NCI-H526 (cell line): ENCODE results near the gene SIGLEC15.
A peak's percentile ranks its signal among the peaks of the same experiment; 100 is the strongest.
"Not testable (repeated sequence)": the region's sequence is repeated elsewhere in the genome, so short reads cannot be mapped to it uniquely, and the experiment has no call there.

Experiments
- DNase-seq, 2 experiments: peaks; one replicate each; lab custom pipeline; 2025; lab: John Stamatoyannopoulos, UW

Gene SIGLEC15

DNA sequence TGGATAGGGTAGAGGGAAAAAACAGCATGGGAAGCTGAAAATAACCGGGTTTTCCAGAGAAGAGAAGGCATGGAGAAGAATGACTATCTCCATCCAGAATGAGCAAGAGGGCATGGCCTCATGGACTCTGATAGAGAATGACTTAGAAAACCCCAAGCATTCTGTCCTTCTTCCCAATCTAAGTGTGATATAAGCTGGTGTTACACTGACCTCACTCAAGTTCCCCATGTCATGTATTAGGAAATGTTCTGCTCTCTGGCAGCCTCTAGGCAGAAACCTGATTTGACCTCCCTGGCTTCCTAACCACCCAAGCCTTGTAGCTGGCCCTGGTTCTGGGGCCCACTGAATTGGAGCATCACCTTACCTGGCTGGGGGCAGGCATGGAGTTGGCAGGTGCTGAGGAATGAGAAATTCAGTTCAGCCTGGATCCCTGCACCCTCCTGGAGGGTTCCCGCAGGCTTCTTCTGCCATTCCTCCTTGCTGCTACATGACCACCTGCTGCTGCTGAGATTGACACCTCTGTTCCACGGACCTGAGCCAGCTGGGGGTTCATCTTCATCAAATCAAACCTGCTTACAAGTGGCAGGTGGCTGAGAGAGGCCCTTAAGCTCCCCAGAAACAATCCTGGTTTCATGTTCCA is 5.2 kb upstream of the SIGLEC15 start:
- no peak for DNase-seq

DNA sequence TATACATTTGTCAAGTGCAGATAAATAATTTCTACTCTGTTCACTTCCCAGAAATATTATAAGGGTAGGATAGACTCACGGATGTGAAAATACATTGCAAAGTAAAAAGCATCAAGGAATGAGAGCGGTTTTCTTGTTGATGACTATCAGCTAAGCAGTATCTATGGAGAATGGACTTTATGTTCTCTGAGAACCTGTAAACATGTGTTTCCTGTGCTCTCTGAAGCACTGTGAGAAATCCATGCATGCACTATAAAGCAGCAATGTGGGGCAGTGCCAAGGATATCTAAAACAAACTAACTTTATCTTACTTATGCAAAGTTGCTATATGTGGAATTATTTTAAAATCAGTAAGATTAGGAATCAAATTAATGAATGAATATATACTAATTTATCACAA is 4.4 kb upstream of the SIGLEC15 start:
- no peak for DNase-seq

DNA sequence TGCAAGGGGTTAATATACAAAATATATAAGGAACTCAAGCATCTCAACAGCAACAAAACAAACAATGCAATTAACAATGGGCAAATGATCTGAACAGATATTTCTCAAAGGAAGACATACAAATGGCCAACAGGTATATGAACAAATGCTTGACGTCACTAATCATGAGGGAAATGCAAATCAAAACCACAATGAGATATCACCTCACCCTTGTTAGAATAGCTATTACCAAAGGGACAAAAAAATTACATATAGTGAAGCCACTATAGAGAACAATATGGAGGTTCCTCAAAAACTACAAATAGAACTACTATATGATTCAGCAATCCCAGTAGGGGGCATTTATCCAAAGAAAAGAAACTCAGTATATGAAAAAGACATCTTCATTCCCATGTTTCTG is 3.8 kb upstream of the SIGLEC15 start:
- no peak for DNase-seq

DNA sequence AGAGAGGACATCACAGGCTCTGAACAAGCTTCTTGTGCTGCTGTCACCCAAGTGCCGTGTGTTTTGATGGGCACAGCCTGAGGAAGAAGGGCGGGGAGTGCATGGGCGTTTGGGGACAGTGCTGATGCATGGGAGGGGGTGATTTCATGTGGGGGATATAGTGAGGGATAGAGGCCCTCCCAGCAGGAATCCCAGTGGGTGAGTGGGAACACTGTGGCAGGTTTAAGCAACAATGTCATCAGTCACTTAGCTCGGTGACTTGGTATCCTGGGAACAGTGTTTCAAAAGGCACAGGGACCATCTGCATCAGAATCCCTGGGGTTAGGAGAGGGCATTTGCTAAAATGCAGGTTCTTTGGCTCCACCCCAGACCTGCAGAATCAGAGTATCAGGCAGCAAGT is 609 bp downstream of the SIGLEC15 start:
- no peak for DNase-seq

DNA sequence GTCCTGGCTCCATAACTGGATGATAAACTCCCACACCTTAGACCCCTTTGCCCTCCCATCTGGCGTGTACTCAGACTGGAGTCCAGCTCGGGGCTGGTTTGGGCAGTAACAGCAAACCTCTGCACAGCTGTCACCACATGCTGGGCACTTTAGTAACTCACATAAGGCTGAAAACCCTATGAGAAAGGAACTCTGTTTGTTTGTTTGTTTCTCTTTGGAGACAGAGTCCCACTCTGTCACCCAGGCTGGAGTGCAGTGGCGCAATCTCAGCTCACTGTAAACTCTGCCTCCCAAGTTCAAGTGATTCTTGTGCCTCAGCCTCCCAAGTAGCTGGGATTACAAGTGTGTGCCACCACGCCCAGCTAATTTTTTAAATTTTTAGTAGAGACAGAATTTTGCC is 1.2 kb downstream of the SIGLEC15 start:
- DNase-seq: not testable (repeated sequence)

DNA sequence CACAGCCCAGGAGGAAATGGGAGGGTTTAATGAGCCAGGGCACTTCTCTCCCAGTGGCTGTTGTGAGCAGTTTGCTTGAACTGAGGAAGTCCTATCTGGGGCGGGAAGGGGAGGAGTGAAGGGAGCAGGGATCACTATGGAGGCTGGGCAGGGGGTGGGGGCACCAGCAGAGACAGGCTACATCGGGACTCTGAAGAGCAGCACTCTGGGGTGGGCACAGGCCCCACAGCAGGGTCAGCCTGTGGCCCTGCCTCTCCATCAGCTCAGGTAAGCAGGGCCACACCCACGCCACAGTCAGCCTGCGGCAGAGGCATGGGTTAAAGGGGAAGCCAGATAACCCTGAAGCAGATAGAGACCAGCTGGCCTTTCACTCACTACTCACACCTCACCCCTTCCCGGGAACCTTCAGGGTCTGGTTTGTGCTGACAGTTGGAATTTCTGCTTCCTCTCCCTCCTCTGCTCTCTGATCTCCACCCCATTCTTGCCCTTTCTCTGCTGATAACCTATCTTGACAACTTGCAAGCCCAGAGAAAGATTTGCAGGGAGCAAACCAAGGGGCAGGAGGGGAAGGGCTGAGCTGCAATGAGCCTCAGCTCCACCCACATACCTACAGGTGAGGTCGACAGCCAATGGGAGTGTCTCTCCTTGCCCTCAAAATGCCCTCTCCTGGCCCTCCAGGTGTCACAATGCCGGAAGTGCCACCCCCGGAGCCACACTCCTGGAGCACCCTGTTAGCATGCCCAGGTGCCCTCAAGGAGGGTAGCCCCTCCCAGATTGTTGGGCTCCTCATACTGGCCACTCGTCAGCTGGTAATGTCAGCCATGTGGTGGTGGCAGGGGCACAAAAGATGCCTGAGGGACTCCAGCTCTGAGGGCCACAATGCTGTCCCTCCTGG is 3.7 kb downstream of the SIGLEC15 start:
- DNase-seq: no peak

DNA sequence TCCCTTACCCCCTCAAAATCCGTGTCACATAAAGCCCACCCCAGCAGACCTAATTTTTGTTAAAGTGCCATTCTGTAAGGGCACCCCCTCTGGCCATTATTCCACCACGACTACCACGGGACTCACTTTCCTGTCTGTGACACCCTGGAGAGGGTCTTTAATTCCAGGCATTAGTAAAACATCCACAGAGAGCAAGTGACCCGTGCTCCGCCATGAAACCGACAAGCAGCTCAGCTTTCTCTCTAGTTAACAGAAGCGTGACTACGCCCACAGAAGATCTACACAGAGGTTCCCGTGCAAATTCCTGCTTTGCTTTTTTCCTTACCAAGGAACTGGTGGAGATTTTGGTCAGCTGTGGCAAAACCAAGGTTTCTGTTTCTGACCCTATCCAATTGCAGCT is 4.4 kb downstream of the SIGLEC15 start:
- no peak for DNase-seq

DNA sequence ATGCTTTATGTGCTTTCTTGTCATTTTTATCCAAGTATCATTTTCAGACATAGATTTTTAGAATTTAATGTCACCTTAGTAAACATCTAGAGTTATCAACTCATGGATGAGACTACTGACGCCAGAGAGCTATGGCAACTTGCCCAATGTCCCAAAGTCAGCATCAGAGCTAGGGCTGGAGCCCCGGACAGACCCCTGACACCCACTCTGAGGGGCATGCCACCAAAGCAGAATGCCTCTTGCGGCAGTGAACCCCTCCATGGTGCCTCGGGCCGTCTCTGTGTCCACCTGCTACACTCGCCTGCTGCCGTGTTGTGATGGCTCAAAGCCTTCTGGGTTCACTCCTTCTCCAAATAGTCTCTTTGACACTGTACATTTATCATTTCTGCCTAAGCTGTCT is 5.4 kb downstream of the SIGLEC15 start:
- DNase-seq: no peak

DNA sequence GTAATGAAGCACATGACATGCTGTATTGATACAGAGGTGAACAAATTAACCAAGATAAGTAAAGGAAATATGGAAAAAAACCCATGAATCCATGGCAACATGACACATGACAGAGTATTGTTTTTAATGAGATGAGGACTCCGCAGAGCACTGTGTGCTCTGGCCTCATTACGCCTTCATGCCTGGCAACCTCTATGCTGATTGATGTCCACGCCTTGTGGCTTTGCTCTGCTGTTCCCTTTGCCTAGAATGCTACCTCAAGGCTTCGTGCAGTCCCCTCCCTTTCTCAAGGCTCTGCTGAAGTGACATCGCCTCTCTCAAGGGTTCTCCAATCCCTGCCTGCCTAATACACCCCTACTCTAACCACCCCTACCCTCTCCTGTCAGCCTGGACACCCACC is 8.4 kb downstream of the SIGLEC15 start:
- no peak for DNase-seq

DNA sequence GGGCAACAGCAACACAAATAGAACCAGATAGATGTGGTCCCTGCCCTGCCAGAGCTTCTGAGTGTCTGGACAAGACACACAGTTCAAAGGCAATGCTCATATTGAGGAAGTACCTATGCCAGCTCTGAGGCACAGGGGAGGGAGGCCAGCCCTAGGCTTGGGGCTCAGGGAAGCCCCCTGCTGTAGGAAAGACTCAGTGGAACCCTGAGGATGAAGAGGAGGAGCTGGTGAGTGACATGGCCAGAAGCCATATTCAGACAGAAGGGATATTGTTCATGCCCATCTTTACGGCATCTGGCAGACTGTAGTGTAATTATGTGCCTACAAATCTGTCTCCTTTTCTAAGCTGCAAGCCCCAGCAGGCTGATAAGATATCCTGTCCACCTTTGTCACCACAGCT is 8.8 kb downstream of the SIGLEC15 start:
- no peak for DNase-seq

DNA sequence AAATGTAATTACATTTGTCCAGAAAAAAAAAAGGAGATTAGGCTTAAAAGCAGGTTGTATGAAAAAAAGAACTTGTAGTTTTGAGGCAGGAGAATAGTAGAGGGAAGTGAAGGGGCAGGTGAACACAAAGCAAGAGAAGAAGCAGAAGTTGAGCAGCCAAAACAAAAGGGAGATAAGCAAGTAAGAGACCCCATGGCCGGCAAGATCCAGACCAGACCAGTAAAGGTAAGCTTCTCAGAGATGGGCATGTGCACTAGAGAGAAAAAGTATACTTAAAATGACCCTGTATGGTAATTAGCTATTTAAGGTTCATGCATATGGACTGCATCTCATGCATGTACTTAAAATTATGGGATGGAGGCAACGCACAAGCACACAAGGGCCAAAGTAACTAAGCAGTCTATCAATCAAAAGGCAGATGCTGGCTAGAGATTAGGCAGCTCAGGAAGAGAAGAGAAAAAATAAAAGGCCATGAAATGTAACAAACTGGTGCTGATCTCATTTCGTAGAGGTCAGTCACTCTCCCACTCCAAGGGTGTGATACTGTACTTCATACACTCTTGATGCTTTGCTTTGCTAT is 9.7 kb downstream of the SIGLEC15 start:
- peak in 1 of 2 experiments; percentile 3 for DNase-seq

DNA sequence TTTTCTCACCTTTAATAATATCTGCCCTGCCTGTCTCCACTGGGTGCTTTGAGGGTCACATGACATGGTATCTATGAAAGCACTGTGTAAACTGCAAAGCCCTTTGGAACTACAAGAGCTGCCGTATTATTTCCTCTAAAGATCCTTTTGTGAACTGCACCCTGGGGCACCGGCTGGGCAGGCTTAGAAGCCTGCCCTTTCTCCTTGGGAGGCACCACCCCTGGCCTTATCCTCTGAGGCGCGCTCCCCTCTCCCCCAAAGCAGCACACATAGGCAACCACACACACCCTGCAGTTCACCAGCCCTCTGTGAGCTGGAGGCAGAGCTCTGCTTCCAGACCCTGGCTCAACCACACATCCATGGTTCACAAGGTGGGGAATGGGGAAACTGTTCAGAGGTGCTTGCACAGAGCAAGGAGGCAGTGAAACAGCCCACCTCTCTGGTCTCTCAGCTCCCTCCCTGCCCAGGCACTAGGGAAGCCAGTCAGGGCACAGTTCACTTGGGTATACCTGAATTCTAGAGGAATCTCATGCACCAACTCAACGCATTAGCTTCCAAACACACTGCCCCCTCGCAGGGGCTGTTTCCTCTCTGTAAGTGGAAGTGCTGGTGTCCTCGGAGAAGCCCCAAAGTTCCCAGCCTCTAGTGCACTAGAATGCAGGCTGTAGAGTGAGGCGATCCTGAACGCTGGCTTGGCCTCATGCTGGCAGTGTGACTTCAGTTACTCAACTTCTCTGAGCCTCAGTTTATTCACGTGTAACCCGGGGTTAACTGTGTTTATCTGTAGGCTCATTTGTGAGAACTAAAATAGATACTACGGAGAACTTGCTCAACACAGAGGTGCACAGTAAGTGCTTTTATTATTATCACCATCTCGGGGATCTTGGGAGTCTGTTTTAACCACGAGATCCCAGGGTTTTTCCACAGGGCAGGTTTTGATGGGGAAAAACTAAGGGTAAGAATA is 11.0 kb downstream of the SIGLEC15 start:
- no peak for DNase-seq

DNA sequence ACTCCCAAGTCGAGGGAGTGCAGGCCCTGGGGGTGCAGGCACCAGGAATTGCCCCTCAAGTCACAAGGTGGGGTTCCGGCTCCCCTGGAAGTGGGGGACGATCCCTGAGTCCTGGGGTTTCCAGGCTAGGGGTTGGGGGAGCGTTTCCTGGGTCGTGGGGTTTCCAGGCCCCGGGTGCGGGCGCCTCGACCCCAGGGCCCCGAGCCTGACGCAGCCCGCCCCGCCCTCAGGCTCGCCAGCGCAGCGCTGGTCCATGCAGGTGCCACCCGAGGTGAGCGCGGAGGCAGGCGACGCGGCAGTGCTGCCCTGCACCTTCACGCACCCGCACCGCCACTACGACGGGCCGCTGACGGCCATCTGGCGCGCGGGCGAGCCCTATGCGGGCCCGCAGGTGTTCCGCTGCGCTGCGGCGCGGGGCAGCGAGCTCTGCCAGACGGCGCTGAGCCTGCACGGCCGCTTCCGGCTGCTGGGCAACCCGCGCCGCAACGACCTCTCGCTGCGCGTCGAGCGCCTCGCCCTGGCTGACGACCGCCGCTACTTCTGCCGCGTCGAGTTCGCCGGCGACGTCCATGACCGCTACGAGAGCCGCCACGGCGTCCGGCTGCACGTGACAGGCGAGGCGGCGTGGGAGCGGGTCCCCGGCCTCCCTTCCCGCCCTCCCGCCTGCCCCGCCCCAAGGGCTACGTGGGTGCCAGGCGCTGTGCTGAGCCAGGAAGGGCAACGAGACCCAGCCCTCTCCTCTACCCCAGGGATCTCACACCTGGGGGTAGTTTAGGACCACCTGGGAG is 12.0 kb downstream of the SIGLEC15 start:
- DNase-seq: peak in 1 of 2 experiments; percentile 59

DNA sequence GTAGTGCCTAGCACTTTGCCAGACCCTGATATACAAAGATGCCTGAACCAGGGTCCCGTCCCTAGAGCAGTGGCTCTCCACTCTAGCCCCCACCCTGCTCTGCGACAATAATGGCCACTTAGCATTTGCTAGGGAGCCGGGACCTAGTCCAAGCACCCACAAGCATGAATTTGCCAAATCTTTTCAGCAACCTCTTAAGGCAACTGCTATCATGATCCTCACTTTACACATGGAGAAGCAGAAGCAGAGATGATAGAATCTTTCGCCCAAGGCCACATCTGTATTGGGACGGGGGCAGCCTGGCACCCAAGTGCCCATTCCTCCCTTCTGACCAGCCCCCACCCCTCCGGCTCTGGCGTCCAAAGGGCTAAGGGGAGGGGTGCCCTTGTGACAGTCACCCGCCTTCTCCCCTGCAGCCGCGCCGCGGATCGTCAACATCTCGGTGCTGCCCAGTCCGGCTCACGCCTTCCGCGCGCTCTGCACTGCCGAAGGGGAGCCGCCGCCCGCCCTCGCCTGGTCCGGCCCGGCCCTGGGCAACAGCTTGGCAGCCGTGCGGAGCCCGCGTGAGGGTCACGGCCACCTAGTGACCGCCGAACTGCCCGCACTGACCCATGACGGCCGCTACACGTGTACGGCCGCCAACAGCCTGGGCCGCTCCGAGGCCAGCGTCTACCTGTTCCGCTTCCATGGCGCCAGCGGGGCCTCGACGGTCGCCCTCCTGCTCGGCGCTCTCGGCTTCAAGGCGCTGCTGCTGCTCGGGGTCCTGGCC is 13.0 kb downstream of the SIGLEC15 start:
- DNase-seq: peak in 1 of 2 experiments; percentile 40

DNA sequence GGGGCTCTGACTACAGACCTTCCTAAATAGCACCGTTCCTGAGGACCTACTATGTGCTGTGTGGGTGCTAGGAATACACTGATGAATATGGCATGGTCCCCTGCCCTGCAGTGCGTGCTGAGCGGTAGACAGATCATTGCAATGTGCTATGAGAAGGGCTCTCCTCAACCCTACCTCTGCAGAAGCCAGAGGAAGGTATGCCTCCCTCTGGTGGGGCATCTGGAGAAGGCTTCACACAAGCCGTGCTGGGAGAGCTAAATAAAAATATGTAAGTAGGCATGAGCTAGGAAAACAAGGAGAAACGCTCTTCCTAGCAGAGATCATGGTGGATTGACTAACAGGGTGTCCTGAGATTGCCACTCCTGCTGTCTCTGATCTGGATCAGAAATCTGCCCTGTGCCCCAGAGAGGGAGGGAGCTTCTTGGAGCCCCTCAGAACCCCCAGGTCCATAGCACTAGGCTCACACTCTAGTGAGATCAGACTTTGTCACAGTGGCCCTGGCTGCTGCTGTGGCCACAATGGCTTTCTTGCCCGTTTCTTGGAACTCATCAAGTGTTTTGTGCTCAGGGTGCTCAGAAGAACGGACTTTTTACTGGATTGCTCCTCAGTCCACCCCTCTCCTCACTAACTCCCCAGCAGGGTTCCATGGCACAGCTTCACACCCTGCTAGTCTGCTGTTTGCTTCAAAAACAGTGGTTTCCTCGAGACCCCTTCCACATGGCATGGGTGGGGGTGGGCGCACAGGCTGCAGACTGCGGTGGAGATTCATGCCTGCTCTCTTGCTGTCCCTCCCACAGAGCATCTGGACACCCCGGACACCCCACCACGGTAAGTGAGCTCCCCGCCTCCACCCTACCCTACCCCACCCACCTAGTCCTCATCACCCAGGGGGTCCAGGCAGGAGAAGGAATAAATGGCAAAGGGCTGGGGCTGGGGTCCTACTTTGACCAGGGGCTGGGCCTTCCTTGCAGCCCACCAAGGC is 14.2 kb downstream of the SIGLEC15 start:
- peak; percentile 48 to 72 for DNase-seq

DNA sequence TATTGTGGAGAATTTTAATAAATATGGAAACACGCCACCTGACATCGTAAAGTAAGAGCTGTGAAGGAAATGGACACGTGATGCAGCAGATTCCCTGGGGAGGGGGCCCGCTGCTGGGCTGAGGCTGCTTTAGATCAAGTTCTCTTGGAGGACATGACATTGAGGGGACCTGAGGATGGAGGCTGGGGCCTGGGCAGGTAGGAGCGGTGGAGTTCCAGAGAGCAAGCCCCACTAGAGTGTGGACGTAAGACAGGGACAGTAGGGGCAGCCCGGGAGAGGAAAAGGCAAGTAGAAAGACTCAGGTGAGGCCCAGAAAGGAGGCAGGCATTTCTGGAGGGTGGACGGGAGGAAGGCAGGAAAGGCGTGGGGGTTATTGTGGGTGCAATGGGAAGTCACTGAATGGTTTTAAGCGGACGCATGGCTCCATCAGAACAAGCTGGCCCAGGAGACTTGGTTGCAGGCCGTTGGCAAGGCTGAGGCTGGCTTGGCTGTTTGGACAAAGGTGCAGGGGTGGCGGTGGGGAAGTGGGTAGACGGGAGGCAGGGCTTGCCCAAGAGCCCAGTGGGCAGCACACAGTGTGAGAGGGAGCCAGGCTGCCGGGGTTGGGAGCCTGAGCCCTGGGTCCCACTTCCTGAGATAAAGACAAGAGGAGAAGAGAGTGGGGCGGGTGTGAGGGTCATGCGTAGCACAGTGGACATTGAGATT is 15.7 kb downstream of the SIGLEC15 start:
- peak in 1 of 2 experiments; percentile 5 for DNase-seq

DNA sequence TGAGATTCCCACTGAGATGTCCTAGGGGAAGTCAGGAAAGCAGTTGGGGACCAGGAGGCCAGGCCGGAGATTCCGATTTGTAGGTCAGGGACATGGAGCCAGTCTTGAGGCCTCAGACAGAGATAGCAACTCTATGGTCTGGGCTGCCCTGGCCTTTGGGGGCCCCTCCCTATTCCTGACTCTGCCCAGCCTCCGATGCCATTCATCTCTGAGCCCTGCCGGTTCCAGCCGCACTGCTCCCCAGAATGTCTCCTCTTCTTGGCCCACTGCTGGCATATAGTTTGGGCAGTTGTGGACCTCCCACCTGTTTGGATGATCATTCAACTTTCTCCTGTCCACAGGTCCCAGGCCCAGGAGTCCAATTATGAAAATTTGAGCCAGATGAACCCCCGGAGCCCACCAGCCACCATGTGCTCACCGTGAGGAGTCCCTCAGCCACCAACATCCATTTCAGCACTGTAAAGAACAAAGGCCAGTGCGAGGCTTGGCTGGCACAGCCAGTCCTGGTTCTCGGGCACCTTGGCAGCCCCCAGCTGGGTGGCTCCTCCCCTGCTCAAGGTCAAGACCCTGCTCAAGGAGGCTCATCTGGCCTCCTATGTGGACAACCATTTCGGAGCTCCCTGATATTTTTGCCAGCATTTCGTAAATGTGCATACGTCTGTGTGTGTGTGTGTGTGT is 16.4 kb downstream of the SIGLEC15 start:
- no peak for DNase-seq

DNA sequence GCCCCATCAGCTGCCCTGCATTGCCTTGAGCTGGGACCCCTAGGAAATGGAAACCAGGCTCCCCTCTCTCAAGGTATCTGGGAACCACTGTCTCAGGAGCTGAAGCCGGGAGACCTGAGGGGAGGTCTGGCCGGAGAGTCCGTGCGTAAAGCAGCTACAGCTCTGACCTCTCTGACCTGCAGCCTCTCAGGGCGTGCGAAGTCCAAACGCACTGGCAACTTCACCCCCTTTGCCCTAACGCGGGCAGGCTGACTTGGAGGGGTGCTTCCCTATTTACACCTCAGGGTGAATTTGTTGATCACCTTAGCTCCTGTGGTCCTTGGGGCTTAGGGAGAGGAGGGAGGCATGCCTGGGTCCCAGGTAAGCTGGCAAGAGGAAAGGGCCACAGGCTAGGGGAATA is 17.5 kb downstream of the SIGLEC15 start:
- no peak for DNase-seq
